ENCODE data around the gene WSCD1.

Gene WSCD1

GRCh38 chr17:6065351-6065750, 4.8 kb upstream of the WSCD1 start:
- DNase-seq (ENCODE audit: extremely low spot score), result no peak
- TF ChIP-seq FOXA1 (IDR thresholded peaks at IDR 0.05), result no peak
- TF ChIP-seq BHLHE40 (IDR thresholded peaks at IDR 0.05; ENCODE audit: borderline replicate concordance), result no peak
- POLR2A ChIA-PET, result no interaction called here
- CTCF ChIA-PET, result no interaction called here

- no peak for DNase-seq (ENCODE audit: extremely low spot score)
- no peak for TF ChIP-seq CTBP1 (IDR thresholded peaks at IDR 0.05; ENCODE audit: borderline replicate concordance)
- no peak for TF ChIP-seq FOXA1 (IDR thresholded peaks at IDR 0.05)
- no peak for TF ChIP-seq HDGF (IDR thresholded peaks at IDR 0.05; ENCODE audit: borderline replicate concordance)
- TF ChIP-seq SP1 (IDR thresholded peaks at IDR 0.05), result no peak
- TF ChIP-seq SUZ12 (IDR thresholded peaks at IDR 0.05), result no peak
- TF ChIP-seq TARDBP (IDR thresholded peaks at IDR 0.05), result no peak
- no peak for TF ChIP-seq ELF4 (IDR thresholded peaks at IDR 0.05)
- no peak for TF ChIP-seq BHLHE40 (IDR thresholded peaks at IDR 0.05; ENCODE audit: borderline replicate concordance)
- no peak for TF ChIP-seq NFRKB (IDR thresholded peaks at IDR 0.05)
- no peak for TF ChIP-seq ZNF384 (IDR thresholded peaks at IDR 0.05)
- ChIA-PET POLR2A (no interaction called here), CTCF (no interaction called here)
Measured at GRCh38 chr17:6066183-6066948, 3.8 kb upstream of the WSCD1 start.

GRCh38 chr17:6067060-6067459, 3.1 kb upstream of the WSCD1 start:
- ChIA-PET POLR2A (no interaction called here), CTCF (no interaction called here)
- DNase-seq (ENCODE audit: extremely low spot score), result no peak
- no peak for TF ChIP-seq SUZ12 (IDR thresholded peaks at IDR 0.05)
- no peak for TF ChIP-seq SP1 (IDR thresholded peaks at IDR 0.05)
- TF ChIP-seq NFRKB (IDR thresholded peaks at IDR 0.05), result no peak
- no peak for TF ChIP-seq FOXM1 (IDR thresholded peaks at IDR 0.05; ENCODE audit: borderline replicate concordance)
- TF ChIP-seq FOXA1 (IDR thresholded peaks at IDR 0.05), result no peak
- TF ChIP-seq ARNT (IDR thresholded peaks at IDR 0.05), result no peak
- TF ChIP-seq ZNF384 (IDR thresholded peaks at IDR 0.05), result no peak
- no peak for TF ChIP-seq ELF4 (IDR thresholded peaks at IDR 0.05)
- TF ChIP-seq TARDBP (IDR thresholded peaks at IDR 0.05), result no peak
- TF ChIP-seq HDGF (IDR thresholded peaks at IDR 0.05; ENCODE audit: borderline replicate concordance), result no peak
- no peak for TF ChIP-seq CTBP1 (IDR thresholded peaks at IDR 0.05; ENCODE audit: borderline replicate concordance)
- TF ChIP-seq, protein P1, sequence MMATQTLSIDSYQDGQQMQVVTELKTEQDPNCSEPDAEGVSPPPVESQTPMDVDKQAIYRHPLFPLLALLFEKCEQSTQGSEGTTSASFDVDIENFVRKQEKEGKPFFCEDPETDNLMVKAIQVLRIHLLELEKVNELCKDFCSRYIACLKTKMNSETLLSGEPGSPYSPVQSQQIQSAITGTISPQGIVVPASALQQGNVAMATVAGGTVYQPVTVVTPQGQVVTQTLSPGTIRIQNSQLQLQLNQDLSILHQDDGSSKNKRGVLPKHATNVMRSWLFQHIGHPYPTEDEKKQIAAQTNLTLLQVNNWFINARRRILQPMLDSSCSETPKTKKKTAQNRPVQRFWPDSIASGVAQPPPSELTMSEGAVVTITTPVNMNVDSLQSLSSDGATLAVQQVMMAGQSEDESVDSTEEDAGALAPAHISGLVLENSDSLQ (IDR thresholded peaks at IDR 0.05), result no peak
- TF ChIP-seq BHLHE40 (IDR thresholded peaks at IDR 0.05; ENCODE audit: borderline replicate concordance), result no peak
- no peak for TF ChIP-seq L3MBTL2 (conservative IDR thresholded peaks at IDR 0.05)
- no peak for TF ChIP-seq FOXK2 (IDR thresholded peaks at IDR 0.05)
- no peak for TF ChIP-seq LEF1 (IDR thresholded peaks at IDR 0.05; ENCODE audit: borderline replicate concordance)

DNA sequence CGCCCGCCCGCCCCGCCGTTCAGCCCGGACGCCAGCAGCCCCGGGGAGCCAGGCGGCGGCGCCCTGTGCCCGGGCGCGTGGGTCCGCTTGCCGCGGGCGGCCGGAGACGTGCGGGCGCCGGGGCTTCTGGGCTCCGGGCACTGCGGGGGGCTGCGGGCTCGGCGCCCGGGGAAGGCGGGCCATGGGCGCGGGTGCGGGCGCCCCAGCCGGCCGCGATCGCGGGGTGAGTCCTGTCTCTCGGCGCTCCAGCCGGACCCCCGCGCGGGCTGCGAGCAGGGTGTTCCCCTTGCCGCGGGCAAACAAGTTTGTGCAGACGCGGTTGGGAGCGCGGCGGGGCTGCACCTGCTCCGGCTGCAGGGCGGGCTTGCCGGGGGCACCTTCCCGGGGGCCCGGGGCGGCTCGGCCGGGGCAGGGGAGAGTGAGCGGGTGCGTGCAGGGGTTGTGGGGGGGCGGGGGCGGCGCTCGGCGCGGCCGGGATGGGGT, 292 bp downstream of the WSCD1 start:
- POLR2A ChIA-PET, result no interaction called here
- no peak for TF ChIP-seq FOXK2 (IDR thresholded peaks at IDR 0.05)
- no peak for TF ChIP-seq LEF1 (IDR thresholded peaks at IDR 0.05; ENCODE audit: borderline replicate concordance)
- no peak for TF ChIP-seq FOXA1 (IDR thresholded peaks at IDR 0.05)
- TF ChIP-seq BHLHE40 (IDR thresholded peaks at IDR 0.05; ENCODE audit: borderline replicate concordance), result no peak
- TF ChIP-seq, protein P1 (IDR thresholded peaks at IDR 0.05), result no peak
- TF ChIP-seq SP1 (IDR thresholded peaks at IDR 0.05), result no peak
- TF ChIP-seq ARNT (IDR thresholded peaks at IDR 0.05), result no peak
- TF ChIP-seq HDGF (IDR thresholded peaks at IDR 0.05; ENCODE audit: borderline replicate concordance), result no peak
- no peak for TF ChIP-seq FOXM1 (IDR thresholded peaks at IDR 0.05; ENCODE audit: borderline replicate concordance)
- TF ChIP-seq ELF4 (IDR thresholded peaks at IDR 0.05), result no peak
- no peak for TF ChIP-seq CTBP1 (IDR thresholded peaks at IDR 0.05; ENCODE audit: borderline replicate concordance)
- no peak for TF ChIP-seq TARDBP (IDR thresholded peaks at IDR 0.05)
- no peak for TF ChIP-seq SUZ12 (IDR thresholded peaks at IDR 0.05)
- no peak for TF ChIP-seq L3MBTL2 (conservative IDR thresholded peaks at IDR 0.05)
- no peak for TF ChIP-seq ZNF384 (IDR thresholded peaks at IDR 0.05)
- TF ChIP-seq NFRKB (IDR thresholded peaks at IDR 0.05), result no peak
- DNase-seq (ENCODE audit: extremely low spot score), result peak; percentile 25
- CTCF ChIA-PET, result no interaction called here

DNA sequence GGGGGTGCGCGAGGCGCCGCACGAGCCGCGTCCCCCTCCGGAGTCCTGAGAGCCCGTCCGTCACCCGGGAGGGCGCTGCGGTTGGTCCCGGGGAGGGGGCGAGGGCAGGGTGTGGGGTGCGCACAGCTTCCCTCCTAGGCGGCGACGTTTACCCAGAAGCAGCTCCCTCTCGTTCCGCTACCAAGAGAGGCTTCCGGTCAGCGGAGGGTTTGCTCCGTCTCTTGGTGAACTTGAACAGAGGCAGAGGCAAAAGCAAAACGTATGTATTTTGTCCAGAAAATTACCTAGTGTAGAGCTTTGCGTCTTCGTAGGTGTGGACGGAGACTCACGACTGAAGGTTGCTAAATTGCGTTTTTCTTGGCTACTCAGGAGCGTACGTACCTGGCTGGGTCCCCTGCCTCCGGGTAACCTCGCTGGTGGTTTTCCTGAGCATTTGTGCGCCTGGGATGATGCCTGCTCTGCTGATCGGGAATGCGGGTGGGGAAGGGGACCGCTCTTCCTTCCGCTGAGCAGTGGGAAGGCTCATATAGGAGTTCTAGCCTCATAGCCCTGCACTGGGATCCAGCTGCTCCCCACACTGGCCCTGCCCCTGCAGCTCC, 833 bp downstream of the WSCD1 start:
- no peak for TF ChIP-seq FOXK2 (IDR thresholded peaks at IDR 0.05)
- no peak for TF ChIP-seq TARDBP (IDR thresholded peaks at IDR 0.05)
- no peak for TF ChIP-seq ZNF384 (IDR thresholded peaks at IDR 0.05)
- TF ChIP-seq, protein P1 (IDR thresholded peaks at IDR 0.05), result no peak
- TF ChIP-seq CTBP1 (IDR thresholded peaks at IDR 0.05; ENCODE audit: borderline replicate concordance), result no peak
- TF ChIP-seq ARNT (IDR thresholded peaks at IDR 0.05), result no peak
- TF ChIP-seq ELF4 (IDR thresholded peaks at IDR 0.05), result no peak
- TF ChIP-seq LEF1 (IDR thresholded peaks at IDR 0.05; ENCODE audit: borderline replicate concordance), result no peak
- TF ChIP-seq FOXM1 (IDR thresholded peaks at IDR 0.05; ENCODE audit: borderline replicate concordance), result no peak
- no peak for TF ChIP-seq L3MBTL2 (conservative IDR thresholded peaks at IDR 0.05)
- TF ChIP-seq FOXA1 (IDR thresholded peaks at IDR 0.05), result no peak
- no peak for TF ChIP-seq HDGF (IDR thresholded peaks at IDR 0.05; ENCODE audit: borderline replicate concordance)
- TF ChIP-seq NFRKB (IDR thresholded peaks at IDR 0.05), result no peak
- no peak for TF ChIP-seq SUZ12 (IDR thresholded peaks at IDR 0.05)
- no peak for TF ChIP-seq BHLHE40 (IDR thresholded peaks at IDR 0.05; ENCODE audit: borderline replicate concordance)
- TF ChIP-seq SP1 (IDR thresholded peaks at IDR 0.05), result no peak
- POLR2A ChIA-PET, result no interaction called here
- CTCF ChIA-PET, result no interaction called here

More for the DNA sequence above, 833 bp downstream of the WSCD1 start:
- peak; percentile 27 for DNase-seq (ENCODE audit: extremely low spot score)
